GM23248 (cell line): Measurements from ENCODE around the gene CHRNG.

Experiments
- EZH2 ChIP-seq: fragments of 200-600 bp; sonication (generic); IDR thresholded peaks from 2 replicates; pipeline ENCODE4 v1.6.1; 2018; ENCODE audit warnings: antibody characterized with exemption, mild to moderate bottlenecking; ENCODE audit not compliant: insufficient read depth, poor library complexity, severe bottlenecking
- EZH2phosphoT487 ChIP-seq: fragments of 200-600 bp; sonication (generic); IDR thresholded peaks from 2 replicates; pipeline ENCODE4 v1.6.1; 2018; ENCODE audit warnings: antibody characterized with exemption, moderate library complexity, mild to moderate bottlenecking, low read depth; ENCODE audit not compliant: insufficient read depth

- TF ChIP-seq EZH2phosphoT487 (no peak), EZH2 (no peak)
These were observed 41.1 kb downstream of the CHRNG start for GRCh38 chr2:232580648-232580981.
